COLO829 (cell line): ENCODE measurements around the gene SLC22A2.

ENCODE experiments used
- DNase-seq: peaks from one replicate; pipeline ENCODE4 v3.0.0; 2012; ENCODE audit warnings: low spot score

Gene SLC22A2

GRCh38 chr6:160207618-160208017, 51.0 kb downstream of the SLC22A2 start:
- no peak for DNase-seq

GRCh38 chr6:160204710-160205109, 53.9 kb downstream of the SLC22A2 start:
- no peak for DNase-seq

GRCh38 chr6:160203953-160204352, 54.7 kb downstream of the SLC22A2 start:
- DNase-seq, result no peak

DNA sequence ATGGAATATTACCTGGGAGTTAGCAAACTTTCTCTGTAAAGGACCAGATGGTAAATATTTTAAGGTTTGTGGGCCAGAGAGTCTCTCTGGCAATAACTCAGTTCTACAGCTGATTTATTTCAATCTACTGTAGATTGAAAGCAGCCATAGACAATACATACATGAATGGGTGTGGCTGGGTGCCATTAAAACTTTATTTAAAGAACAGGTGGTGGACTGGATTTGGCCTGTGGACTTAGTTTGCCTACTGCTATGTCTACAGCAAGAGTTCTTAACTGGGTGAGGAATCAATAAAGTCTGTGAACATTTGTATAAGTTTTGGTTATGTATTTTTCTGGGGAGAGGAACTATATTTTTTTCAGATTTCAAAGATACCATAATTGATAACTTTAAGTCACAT, 55.1 kb downstream of the SLC22A2 start:
- DNase-seq, result no peak

GRCh38 chr6:160203076-160203475, 55.5 kb downstream of the SLC22A2 start:
- DNase-seq, result no peak

DNA sequence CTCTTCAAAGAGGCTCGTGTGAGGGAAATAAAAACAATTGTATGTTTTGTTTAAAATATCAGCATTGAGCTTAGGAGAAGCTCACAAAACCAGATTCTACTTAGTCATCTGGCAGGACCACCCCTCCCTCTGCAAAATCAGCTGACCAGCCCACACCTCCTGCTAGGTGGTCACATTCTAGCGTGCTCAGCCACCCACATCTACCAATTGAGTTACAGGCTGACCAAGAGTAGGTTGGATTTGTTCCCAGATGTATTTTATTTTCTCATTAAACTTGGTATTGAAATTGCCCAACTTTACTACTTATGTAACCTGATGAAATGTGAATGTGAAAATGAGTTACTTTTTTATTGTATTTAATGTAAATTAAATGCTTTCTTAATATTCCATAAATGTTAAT, 56.2 kb downstream of the SLC22A2 start:
- DNase-seq, result no peak

GRCh38 chr6:160201061-160201460, 57.6 kb downstream of the SLC22A2 start:
- DNase-seq, result no peak

DNA sequence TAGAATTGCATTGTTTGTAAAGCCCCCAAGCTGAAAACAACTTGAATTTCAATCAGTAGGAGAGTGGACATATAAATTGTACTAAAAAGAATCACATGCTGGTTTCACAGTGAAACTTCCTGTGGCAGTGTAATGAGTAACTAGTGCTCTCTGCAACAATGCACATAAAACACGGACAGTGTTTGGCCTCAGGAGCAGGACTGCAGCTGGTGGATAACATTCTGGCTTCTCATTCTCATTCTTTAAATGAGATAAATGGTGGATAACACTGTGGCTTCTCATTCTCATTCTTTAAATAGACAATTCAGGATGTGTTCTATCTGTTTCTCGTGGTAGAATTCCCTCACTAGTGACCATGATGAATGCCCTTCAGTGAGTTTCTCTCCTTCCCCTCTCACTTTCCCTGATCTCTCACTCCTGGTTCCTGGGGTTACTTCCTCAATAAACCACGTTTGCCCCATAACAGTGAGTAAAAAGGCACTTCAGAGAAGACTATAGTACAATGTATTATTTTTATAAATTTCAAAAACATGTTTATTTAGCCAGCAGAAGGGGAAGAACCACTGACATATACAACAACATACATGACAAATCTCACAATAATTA, 59.9 kb downstream of the SLC22A2 start:
- DNase-seq, result peak; percentile 15

DNA sequence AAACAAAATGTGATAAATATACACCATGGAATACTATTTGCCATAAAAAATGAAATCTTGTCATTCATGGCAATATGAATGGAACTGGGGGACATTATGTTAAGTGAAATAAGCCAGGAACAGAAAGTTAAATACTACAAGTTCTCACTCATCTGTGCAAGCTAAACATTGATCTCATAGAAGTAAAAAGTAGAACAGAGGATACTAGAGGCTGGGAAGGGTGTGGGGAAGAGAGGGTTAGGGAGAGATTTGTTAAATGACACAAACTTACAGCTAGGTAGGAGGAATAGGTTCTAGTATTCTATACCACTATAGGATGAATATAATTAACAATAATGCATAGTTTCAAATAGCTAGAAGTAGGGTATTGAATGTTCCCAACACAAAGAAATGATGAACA, 61.0 kb downstream of the SLC22A2 start:
- no peak for DNase-seq

DNA sequence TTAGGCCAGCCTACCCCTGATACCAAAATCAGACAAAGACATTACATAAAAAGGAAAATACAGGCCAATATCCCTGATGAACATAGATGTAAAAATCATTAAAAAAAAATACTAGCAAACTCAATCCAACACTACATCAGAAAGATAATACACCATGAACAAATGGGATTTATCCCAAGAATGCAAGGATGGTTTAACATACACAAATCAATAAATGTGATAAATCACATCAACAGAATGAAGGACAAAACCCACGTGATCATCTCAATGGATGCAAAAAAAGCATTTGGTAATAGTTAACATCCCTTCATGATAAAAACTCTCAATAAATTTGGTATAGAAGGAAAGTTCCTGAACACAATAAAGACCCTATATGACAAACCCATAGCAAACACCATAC, 63.8 kb downstream of the SLC22A2 start:
- DNase-seq, result no peak

- DNase-seq, result no peak
Observed at GRCh38 chr6:160192840-160193239, 65.8 kb downstream of the SLC22A2 start.

- no peak for DNase-seq
Observed at GRCh38 chr6:160190973-160191372, 67.6 kb downstream of the SLC22A2 start.

- no peak for DNase-seq
Observed at GRCh38 chr6:160190081-160190480, 68.5 kb downstream of the SLC22A2 start.

DNA sequence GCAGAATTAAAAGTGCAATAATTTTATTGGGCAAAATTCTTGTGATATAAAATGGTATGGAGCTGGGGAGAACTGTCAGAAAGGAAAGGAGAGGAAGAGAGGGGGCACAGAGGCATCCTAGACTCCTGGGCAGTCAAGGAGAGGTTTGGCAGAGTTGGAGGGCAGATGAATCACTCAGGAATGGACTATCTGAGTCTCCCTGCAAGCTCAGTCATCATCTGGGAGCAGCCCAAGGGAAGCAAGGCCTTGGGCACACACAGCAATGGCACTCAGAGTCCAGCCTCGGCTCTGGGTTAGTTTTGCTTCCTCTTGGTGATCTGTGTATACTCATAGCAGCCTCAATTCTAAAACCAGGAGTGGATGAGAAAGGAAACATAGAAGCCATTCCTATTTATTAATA, 69.8 kb downstream of the SLC22A2 start:
- no peak for DNase-seq

DNA sequence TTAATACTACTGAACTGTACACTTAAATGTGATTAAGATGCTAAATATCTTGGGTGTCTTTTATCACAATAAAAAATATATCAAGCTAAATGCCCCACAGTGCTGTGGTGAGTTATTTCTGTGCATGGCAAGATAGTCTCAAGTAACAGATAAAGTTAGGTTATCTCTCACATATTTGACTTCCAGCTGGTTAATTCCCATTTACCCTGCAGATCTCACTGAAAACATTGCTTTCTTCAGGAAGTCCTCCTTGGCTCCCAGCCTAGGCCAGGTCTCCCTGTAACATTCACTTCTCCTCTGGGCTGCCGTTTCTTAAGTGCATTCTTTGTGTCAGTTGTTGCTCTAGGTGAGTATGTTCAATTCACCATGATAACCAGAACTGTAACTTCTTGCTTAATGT, 77.9 kb downstream of the SLC22A2 start:
- no peak for DNase-seq

- DNase-seq, result no peak
Observed at GRCh38 chr6:160178271-160178670, 80.3 kb downstream of the SLC22A2 start.

DNA sequence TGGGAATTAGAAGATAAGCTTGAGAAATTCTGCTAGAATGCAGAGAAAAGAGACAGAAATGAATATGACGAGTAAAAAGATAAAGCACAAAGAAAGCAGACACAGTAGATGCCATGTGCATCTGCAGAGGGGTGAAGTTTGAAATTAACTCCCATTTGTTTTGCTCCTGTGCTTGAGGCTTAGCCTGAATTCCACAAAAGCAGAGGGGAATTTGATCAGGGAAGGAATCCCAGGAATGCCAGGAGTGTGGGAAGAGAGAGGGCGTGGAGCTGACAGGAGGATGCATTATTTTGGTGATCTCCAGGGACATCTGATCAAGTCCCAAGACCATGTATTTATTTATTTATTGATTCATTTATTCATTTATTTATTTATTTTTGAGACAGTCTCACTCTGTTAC, 81.4 kb downstream of the SLC22A2 start:
- no peak for DNase-seq

DNA sequence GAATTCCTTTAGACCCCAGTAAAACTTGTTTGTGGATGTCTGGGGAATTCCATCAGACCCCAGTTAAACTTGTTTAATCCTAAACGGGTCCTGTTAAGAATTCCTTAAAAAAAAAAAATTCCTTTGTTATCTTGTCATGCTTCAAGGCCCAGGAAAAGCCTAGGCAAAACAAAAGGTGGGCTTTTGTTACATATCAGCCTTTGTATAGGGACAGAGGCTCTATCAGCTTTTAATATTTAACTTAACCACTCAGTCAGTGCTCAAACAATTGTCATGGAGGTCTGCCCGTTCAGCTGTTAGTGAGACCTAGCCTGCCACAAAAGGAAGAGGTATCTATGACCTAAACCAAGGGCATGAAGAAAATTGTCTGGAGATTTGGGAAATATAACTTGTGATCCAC, 83.9 kb downstream of the SLC22A2 start:
- DNase-seq, result no peak

GRCh38 chr6:160173806-160174527, 84.7 kb downstream of the SLC22A2 start:
- no peak for DNase-seq

DNA sequence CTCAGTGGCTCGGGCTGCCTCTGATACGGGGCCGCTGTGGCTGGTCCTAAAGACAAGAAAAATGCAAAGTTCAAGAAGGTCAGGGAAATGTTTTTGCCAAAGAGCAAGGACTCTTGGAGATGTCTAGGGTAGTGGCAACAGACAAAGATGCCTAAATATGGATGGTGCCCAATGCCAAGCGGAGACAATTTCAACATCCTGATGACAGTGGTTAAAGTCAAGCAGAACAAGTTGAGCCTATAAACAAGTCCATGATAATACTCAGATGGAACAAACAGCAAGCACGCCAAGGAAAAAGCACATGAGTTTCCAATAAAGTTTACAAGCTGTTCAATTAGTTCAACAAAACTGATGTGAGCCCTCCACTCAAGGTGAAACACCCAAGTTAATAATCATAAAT, 85.9 kb downstream of the SLC22A2 start:
- DNase-seq, result no peak

DNA sequence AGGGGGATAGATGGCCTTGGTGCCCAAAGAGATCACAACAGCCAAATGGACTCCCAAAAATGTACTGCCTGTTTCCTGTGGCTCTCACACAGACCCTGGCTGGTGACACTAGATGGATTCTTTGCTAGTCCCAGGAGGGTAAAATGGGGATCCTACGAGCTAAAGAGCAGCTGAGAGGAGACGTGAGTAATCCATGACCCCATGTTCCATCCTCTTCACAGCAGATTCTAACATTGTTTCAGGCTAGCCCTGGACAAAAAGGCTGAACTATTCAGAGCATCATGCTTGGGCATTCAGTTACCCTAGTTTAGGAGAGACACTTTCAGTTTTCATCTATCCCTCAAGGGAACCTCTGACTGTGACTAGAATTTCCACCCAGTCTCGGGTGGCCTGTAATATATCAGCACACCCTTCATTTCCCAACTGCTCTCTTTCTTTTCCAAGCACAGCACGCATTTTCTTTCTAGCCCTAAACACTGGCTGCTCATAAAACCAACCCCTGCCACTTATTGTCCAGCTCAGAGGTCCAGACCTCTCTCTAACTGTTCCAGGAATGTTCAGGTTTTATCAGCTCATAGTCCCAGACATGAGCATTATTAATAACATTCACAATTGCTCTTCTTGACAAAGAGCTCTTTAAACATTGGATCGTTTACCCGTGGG, 88.5 kb downstream of the SLC22A2 start:
- DNase-seq, result no peak

DNA sequence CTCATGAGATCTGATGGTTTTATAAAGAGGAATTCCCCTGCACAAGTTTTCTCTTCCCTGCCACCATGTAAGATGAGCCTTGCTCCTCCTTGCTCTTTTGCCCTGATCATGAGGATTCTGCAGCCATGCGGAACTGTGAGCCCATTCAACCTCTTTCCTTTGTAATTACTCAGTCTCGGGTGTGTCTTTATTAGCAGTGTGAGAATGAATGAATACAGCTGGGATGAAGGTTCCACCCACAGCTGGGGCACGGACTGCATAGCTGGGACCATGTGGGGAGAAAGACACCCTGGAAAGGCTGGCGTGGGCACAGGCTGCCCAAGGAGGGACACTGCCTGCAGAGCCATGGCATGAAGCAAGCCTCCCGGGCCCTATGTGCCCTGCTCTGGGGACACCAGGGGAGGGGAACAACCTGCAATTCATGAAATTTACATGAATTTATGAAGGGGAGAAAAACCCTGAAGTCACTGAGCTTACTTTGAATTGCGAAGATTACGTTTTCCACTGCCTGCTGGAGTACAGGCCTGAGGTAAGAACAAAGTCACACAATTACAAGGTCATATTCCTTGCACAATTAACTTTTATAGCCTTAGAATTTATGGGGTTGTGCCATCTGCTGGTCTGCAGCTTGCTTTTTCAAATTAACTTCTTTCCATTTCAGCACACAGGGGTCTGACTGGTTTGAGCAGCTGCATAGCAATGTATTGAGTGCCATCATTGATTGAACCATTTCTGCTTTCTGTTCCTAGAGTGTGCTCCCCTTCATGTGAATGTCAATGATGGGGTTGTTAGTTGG, 90.8 kb downstream of the SLC22A2 start:
- DNase-seq, result no peak
